GM21526 (cell line): ENCODE measurements around the gene PAX7.

Experiments used
- ATAC-seq: cut with Tn5 transposase; IDR thresholded peaks from one replicate; pipeline ENCODE4 v1.9.1; 2021; ENCODE audit warnings: moderate library complexity; ENCODE audit not compliant: unreplicated experiment, low FRiP score

PAX7 gene

GRCh38 chr1:18640228-18641004 lies 9.8 kb downstream of the PAX7 start:
- no peak for ATAC-seq

- no peak for ATAC-seq
These were observed 10.6 kb downstream of the PAX7 start for GRCh38 chr1:18641005-18641941.

GRCh38 chr1:18642278-18643095 lies 11.8 kb downstream of the PAX7 start:
- ATAC-seq: no peak

GRCh38 chr1:18643154-18644012 lies 12.7 kb downstream of the PAX7 start:
- no peak for ATAC-seq

GRCh38 chr1:18644013-18644399 lies 13.4 kb downstream of the PAX7 start:
- ATAC-seq: no peak

- ATAC-seq: no peak
These were observed 13.8 kb downstream of the PAX7 start for GRCh38 chr1:18644446-18644845.

- no peak for ATAC-seq
These were observed 14.5 kb downstream of the PAX7 start for GRCh38 chr1:18644973-18645746.

- no peak for ATAC-seq
These were observed 15.1 kb downstream of the PAX7 start for GRCh38 chr1:18645747-18646090.

- ATAC-seq: no peak
These were observed 15.6 kb downstream of the PAX7 start for GRCh38 chr1:18646091-18646785.

- ATAC-seq: no peak
These were observed 16.3 kb downstream of the PAX7 start for GRCh38 chr1:18646786-18647410.

- no peak for ATAC-seq
These were observed 17.1 kb downstream of the PAX7 start for GRCh38 chr1:18647681-18648214.

- no peak for ATAC-seq
These were observed 19.2 kb downstream of the PAX7 start for GRCh38 chr1:18649693-18650370.

GRCh38 chr1:18651713-18652112 lies 21.1 kb downstream of the PAX7 start:
- no peak for ATAC-seq

GRCh38 chr1:18652791-18653190 lies 22.1 kb downstream of the PAX7 start:
- no peak for ATAC-seq

GRCh38 chr1:18653367-18653766 lies 22.7 kb downstream of the PAX7 start:
- ATAC-seq: no peak

GRCh38 chr1:18653916-18654315 lies 23.3 kb downstream of the PAX7 start:
- no peak for ATAC-seq

GRCh38 chr1:18654599-18654998 lies 24.0 kb downstream of the PAX7 start:
- no peak for ATAC-seq
